ENCODE results near the gene KHDC4.

- TF ChIP-seq EZH2 (IDR thresholded peaks at IDR 0.05; ENCODE audit: insufficient read depth, low read length) (no peak), CTCF (IDR thresholded peaks at IDR 0.05; ENCODE audit: insufficient read depth, low read depth, low read length) (no peak)
These were observed 37.9 kb upstream of the KHDC4 start for GRCh38 chr1:155971910-155972809.
